ENCODE measurements around the gene PKLR.
"Not testable (repeated sequence)": the region's sequence is repeated elsewhere in the genome, so short reads cannot be mapped to it uniquely, and the experiment has no call there.

PKLR gene

GRCh38 chr1:155318082-155318481 lies 16.8 kb upstream of the PKLR start:
- DNase-seq (ENCODE audit: low read depth in 2 of 2, low spot score in 1 of 2), result no peak

GRCh38 chr1:155316922-155317321 lies 15.7 kb upstream of the PKLR start:
- no peak for DNase-seq (ENCODE audit: low read depth in 2 of 2, low spot score in 1 of 2)

- no peak for DNase-seq (ENCODE audit: low read depth in 2 of 2, low spot score in 1 of 2)
Observed at GRCh38 chr1:155313261-155313660, 12.0 kb upstream of the PKLR start.

- no peak for DNase-seq (ENCODE audit: low read depth in 2 of 2, low spot score in 1 of 2)
Observed at GRCh38 chr1:155309423-155310021, 8.3 kb upstream of the PKLR start.

- peak; percentile 90 to 96 for DNase-seq (ENCODE audit: low read depth in 2 of 2, low spot score in 1 of 2)
Observed at GRCh38 chr1:155308493-155309422, 7.5 kb upstream of the PKLR start, which contains the start of gene FDPS. Gene FDPS (plus strand): TSS chr1:155308866. CDS start chr1:155309790, 924 bp downstream.

- no peak for DNase-seq (ENCODE audit: low read depth in 2 of 2, low spot score in 1 of 2)
Observed at GRCh38 chr1:155307247-155307740, 6.1 kb upstream of the PKLR start.

- no peak for DNase-seq (ENCODE audit: low read depth in 2 of 2, low spot score in 1 of 2)
Observed at GRCh38 chr1:155305881-155306391, 4.7 kb upstream of the PKLR start.

- DNase-seq (ENCODE audit: low read depth in 2 of 2, low spot score in 1 of 2), result no peak
Observed at GRCh38 chr1:155304558-155305063, 3.4 kb upstream of the PKLR start.

- DNase-seq (ENCODE audit: low read depth in 2 of 2, low spot score in 1 of 2), result no peak
Observed at GRCh38 chr1:155300553-155301329, 497 bp downstream of the PKLR start.

GRCh38 chr1:155300024-155300423 lies 1.2 kb downstream of the PKLR start:
- DNase-seq (ENCODE audit: low read depth in 2 of 2, low spot score in 1 of 2), result no peak

- DNase-seq (ENCODE audit: low read depth in 2 of 2, low spot score in 1 of 2), result no peak
Observed at GRCh38 chr1:155297384-155297783, 3.9 kb downstream of the PKLR start.

GRCh38 chr1:155296661-155297060 lies 4.6 kb downstream of the PKLR start:
- DNase-seq (ENCODE audit: low read depth in 2 of 2, low spot score in 1 of 2), result no peak

- no peak for DNase-seq (ENCODE audit: low read depth in 2 of 2, low spot score in 1 of 2)
Observed at GRCh38 chr1:155295942-155296267, 5.3 kb downstream of the PKLR start.

GRCh38 chr1:155295183-155295941 lies 5.9 kb downstream of the PKLR start:
- no peak for DNase-seq (ENCODE audit: low read depth in 2 of 2, low spot score in 1 of 2)

- no peak for DNase-seq (ENCODE audit: low read depth in 2 of 2, low spot score in 1 of 2)
Observed at GRCh38 chr1:155294520-155295182, 6.6 kb downstream of the PKLR start.

- DNase-seq (ENCODE audit: low read depth in 2 of 2, low spot score in 1 of 2), result no peak
Observed at GRCh38 chr1:155293086-155293749, 8.0 kb downstream of the PKLR start.

- DNase-seq (ENCODE audit: low read depth in 2 of 2, low spot score in 1 of 2), result not testable (repeated sequence)
Observed at GRCh38 chr1:155291006-155291405, 10.2 kb downstream of the PKLR start.

GRCh38 chr1:155287987-155288543 lies 13.2 kb downstream of the PKLR start:
- no peak for DNase-seq (ENCODE audit: low read depth in 2 of 2, low spot score in 1 of 2)

- no peak for DNase-seq (ENCODE audit: low read depth in 2 of 2, low spot score in 1 of 2)
Observed at GRCh38 chr1:155286544-155286943, 14.7 kb downstream of the PKLR start.

Measured in stimulated activated CD8-positive, alpha-beta memory T cell treated with anti-CD3 and anti-CD28 coated beads, Interleukin-4, amount 100 ng/mL, for 4 hours (primary cell).